GM21528 (cell line): Measurements from ENCODE around the gene PCCA.
"Not testable (repeated sequence)": the region's sequence is repeated elsewhere in the genome, so short reads cannot be mapped to it uniquely, and the experiment has no call there.

Experiments
- ATAC-seq: cut with Tn5 transposase; IDR thresholded peaks from one replicate; pipeline ENCODE4 v1.9.1; 2021; ENCODE audit warnings: mild to moderate bottlenecking, moderate library complexity; ENCODE audit not compliant: unreplicated experiment, low FRiP score

The PCCA gene

DNA sequence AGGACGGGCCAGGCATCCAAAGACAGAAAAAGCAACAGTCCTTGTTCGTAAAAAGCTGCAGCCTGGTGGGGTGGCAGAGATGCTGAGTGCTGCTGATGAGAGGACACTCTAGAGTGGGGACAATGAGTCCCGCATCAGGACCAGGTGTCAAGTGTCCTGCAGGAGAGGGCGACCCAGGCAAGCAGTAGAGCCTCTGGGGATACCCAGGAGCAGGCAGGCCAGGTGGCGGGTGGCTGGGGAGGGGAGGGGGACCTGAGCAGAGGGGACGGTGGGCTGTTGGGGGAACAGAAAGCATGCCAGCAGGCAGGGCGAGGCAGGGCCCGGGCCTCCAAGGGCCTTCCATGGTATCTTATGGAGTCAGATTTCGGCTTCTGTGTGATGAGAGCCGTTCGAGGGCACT lies 463.9 kb downstream of the PCCA start:
- ATAC-seq: no peak

DNA sequence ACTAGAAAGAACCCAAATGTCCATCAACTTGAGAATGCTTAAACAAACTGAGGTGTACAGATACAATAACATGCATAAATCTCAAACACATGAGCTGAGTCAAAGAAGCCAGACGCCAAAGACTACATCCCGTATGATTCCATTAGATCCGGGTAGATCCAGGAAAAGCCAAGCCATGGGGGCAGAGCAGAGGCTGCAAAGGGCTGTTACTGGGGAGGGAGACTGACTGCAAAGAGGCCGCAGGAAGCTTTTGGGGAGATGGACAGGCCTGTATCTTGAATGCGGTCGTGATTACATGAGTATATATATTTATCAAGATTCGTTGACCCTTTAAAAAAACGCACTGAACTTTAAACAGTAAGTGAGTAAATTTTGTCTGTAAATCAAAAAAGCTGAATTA lies 471.0 kb downstream of the PCCA start:
- no peak for ATAC-seq

DNA sequence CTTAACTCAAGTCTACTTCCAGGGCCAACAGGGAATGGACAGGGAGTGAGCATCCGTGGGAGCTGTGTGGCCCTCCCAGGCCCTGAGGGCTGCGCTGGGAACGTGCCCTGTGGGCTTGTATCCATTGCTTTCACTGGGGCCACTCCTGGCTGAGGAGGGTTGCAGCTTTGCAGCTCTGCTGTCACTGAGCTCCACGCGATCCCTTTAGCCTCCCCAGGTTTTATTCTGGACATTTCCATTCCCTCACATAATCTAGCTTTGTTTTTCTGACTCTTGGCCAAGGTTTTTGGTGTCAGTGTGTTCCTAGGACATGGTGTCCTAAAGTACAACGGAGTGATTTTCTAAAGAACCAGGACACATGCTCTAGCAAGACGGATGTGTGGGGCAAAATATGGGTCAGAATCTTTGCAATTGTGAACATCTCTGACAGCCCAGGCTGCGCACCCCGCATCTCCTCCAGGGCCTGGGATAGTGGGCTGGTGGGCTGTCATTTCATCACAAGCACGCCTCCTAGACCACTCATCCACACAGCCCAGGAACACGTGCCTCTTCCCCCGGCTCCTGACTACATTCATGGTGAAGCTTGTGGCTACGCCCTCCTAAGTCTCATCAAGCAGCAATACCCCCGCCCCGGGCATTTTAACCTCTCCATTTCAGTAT lies 471.7 kb downstream of the PCCA start:
- ATAC-seq: no peak

DNA sequence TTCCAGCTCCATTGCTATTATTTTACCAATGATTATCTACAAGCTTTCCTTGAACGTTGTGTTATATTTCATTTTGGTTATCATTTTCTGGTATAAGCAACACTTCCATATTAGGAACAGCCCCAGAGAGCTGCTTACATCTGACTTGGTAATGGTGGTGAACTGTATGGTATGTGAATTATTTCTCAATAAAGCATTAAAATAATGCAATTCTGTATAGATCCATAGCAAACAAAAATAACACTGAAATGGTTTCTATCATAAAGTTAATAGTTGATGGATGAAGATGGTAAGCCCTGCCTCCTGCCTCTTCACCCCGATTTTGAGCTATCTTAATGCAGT lies 472.2 kb downstream of the PCCA start:
- ATAC-seq: no peak

DNA sequence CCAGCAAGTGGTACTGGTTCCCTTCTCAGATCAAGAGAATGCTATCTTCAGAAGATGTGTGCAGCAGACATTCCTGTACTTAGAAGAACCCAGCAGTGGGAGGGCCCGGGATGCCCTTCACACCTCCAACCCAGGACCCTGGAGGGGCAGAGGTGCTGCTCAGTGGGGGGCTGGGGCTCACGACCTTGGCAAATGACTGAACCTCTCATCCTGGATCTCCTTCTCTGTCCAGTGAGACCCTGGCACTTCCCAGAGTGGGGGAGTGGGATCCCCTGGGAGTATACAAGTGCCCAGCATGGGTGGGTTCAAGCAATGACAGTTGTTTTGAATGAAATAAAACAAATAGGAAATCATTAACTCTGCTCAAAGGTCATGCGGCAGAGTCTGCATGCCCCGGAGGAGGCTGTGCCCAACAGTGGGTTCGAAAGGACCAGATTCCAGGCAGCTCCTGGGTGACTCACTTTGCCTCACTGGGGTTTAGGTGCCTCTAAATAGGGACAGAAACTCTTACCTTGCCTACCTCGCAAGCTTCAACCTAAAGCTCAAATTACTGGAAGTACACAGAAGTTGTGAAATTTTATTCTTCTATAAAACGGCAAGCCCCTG lies 472.8 kb downstream of the PCCA start:
- ATAC-seq: no peak

DNA sequence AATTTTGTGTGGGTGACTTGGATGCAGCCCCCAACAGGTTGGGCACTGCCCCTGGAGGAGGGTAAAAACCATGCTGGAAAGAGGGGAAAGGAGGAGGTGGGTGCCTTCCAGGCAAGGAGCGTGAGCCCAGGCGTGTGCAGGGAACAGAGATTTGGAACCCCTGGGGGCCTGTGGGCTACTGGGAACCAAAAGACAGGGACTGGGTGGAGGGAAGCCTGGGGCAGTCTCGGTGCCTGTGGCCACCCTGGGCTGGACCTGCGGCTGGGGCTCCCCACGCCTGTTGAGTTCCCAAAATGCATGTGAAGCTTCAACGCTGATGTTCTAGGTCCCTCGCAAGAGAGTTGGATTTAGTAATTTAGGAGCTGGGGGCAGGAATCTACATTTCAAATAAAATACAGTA lies 474.9 kb downstream of the PCCA start:
- ATAC-seq: no peak

DNA sequence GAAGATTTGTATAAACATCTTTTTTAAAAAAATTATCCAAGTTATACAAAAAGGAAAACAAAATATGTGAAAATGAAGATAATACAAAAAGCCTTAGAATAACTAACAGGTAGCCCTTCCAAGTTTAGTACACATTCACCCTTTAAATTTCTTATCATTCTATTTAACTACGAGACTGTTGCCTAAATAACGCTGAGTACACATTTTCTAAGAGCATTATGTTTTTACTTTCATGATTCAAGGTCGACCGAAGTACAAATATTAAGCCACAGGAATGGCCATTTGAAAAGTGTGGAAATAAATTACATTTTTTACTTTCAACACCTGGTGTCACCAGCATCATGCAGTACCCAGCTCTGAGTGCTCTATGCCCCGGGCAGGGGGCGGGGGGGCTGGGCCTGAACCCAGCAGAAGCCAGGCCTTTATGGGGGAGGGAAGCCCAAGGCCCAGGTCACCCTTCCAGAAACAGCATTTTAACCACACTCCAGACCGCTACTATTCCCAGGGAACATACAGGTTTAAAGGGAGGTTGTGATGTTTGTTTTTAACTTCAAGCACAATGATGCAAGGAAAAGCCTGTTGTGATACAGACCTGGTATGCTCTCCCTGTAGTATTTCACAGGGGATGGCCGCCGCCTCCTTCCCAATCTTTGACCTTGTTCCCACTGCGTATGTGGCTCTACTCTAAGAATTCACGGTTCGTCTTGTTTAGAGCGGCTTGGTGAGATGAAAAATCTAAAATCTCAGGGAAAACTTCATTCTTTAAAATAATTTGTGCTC lies 475.7 kb downstream of the PCCA start:
- ATAC-seq: no peak

DNA sequence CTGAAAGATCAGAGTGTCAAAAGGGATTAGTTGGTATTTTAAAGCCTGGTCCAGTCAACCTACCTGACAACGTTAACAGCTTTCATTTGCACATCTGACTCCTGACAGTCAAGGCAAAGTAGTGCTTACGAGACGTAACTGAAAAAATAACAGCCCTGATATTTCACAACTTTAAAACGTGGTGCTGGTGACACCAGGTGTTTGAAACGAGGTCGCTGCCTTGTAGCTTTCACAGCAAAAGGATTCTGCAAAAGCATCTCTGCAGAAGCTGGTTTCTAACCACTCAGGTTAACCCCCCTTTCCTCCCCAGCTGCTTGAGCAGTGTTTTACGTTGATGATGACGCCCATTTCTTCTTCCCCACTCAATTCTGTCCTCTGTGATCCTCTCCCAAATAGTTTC lies 476.4 kb downstream of the PCCA start:
- ATAC-seq: no peak

DNA sequence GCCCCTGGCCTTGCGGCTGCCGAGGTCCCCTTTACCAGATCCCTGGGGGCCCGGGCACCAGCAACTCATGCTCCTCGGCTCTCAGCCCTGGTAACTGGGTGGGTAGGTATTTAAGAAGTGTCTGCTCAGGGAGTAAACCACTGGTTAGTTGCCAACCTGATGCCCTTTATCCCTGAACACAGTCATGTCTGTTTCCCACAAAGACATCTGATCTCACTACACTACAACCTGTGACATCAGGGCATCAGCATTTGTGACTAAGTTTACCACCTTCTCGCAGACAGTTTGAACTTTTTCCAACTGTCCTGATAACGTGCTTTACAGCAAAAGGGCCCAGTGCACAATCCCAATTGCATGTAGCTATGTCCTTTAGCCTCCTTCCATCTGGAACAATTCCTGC lies 477.6 kb downstream of the PCCA start:
- no peak for ATAC-seq

DNA sequence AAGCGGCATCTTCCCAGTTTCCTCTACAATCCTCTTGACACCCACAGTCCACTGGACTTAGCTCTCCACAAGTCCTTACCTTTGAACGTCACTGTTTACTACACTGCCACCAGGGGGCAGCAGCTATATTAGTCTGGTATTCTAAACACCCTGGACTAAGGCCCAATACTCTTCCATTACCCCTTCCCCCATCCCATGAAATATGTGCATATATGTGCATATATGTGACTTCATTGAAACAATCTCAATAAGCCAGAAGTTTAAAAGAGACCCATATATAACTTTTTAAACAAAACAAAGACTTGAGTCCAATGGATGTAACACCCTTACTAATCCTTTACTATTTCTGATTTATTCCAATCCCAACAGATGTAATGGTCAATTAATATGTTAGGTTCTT lies 484.2 kb downstream of the PCCA start:
- ATAC-seq: peak; percentile 95

DNA sequence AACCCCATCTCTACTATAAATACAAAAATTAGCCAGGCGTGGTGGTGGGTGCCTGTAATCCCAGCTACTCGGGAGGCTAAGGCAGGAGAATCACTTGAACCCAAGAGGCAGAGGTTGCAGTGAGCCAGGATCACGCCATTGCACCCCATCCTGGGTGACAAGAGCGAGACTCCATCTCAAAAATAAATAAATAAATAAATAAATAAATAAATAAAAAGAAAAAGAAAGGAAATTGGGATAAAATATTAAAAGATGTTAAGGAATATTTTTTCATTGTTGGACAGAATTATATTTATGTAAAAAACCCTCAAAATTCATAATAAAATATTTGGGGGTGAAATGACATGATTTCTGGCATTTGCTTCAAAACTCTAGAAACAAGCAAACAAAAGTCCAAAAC lies 488.3 kb downstream of the PCCA start:
- ATAC-seq: not testable (repeated sequence)
